Fibroblast of mammary gland (primary cell): ENCODE results near the gene CPLX1.

Experiments
- DNase-seq: peaks from one replicate; pipeline ENCODE4 v3.0.0-alpha.2; 2010; ENCODE audit warnings: low read depth
- H3K4me3 ChIP-seq: 2 replicates; pipeline ENCODE4 v1.5.1; 2011; ENCODE audit warnings: low read depth, mild to moderate bottlenecking, low read length, moderate library complexity; ENCODE audit not compliant: control insufficient read depth
- CTCF ChIP-seq: conservative IDR thresholded peaks from 2 replicates; pipeline ENCODE4 v1.5.1; 2011; ENCODE audit warnings: low read depth, low read length, inconsistent platforms; ENCODE audit not compliant: control insufficient read depth, insufficient read depth

CPLX1 gene

GRCh38 chr4:747546-748170, 78.3 kb downstream of the CPLX1 start:
- no peak overlapping the region for H3K4me3 ChIP-seq
- DNase-seq = no peak
- TF ChIP-seq CTCF = no peak

- no peak for TF ChIP-seq CTCF
- DNase-seq = no peak
Measured at GRCh38 chr4:744212-744841, 81.6 kb downstream of the CPLX1 start.

GRCh38 chr4:743463-744211, 82.3 kb downstream of the CPLX1 start:
- DNase-seq = peak; percentile 44
- no peak overlapping the region for H3K4me3 ChIP-seq
- TF ChIP-seq CTCF = no peak

More at GRCh38 chr4:744212-744841, 81.6 kb downstream of the CPLX1 start:
- no peak overlapping the region for H3K4me3 ChIP-seq

- peak; percentile 54 for DNase-seq
- TF ChIP-seq CTCF = peak; percentile 85
- no peak overlapping the region for H3K4me3 ChIP-seq
Measured at GRCh38 chr4:742742-743311, 83.1 kb downstream of the CPLX1 start.

- H3K4me3 ChIP-seq = no peak overlapping the region
- TF ChIP-seq CTCF = no peak
- no peak for DNase-seq
Measured at GRCh38 chr4:742096-742741, 83.7 kb downstream of the CPLX1 start.

GRCh38 chr4:740656-741282, 85.2 kb downstream of the CPLX1 start:
- H3K4me3 ChIP-seq = no peak overlapping the region
- DNase-seq = no peak
- TF ChIP-seq CTCF = no peak
